ENCODE measurements around the gene HPCAL1. TPM values are rescaled to one million over a fixed set of nuclear protein-coding genes. Genes with fewer than 3 reads are reported as not detected.

HPCAL1 gene
- total RNA-seq, 2 donors from 2014 or later: 21.6 to 26.0 TPM

- intact Hi-C loops (cut with DNase I): loop anchor here in 1 of 2 donors (5.0 kb wide), 1 partner anchor 104 kb away; the partner anchor contains the start of gene HPCAL1
- no peak for DNase-seq (ENCODE audit: low spot score)
Measured at GRCh38 chr2:10406016-10406415, 103.3 kb downstream of the HPCAL1 start.

- DNase-seq (ENCODE audit: low spot score): no peak
- intact Hi-C loops (cut with DNase I): loop anchor here in 1 of 2 donors (5.0 kb wide), 1 partner anchor 104 kb away; the partner anchor contains the start of gene HPCAL1
Measured at GRCh38 chr2:10406491-10407188, 103.9 kb downstream of the HPCAL1 start.

- no peak for DNase-seq (ENCODE audit: low spot score)
Measured at GRCh38 chr2:10407432-10407831, 104.7 kb downstream of the HPCAL1 start.

GRCh38 chr2:10407841-10408648, 105.3 kb downstream of the HPCAL1 start:
- intact Hi-C loops (cut with DNase I): loop anchor here in 1 of 2 donors (5.0 kb wide), 1 partner anchor 106 kb away; the partner anchor contains the start of gene HPCAL1
- no peak for DNase-seq (ENCODE audit: low spot score)

More at GRCh38 chr2:10407432-10407831, 104.7 kb downstream of the HPCAL1 start:
- intact Hi-C loops (cut with DNase I): loop anchor here in 1 of 2 donors (5.0 kb wide), 1 partner anchor 105 kb away; the partner anchor contains the start of gene HPCAL1

GRCh38 chr2:10408649-10409579, 106.2 kb downstream of the HPCAL1 start:
- intact Hi-C loops (cut with DNase I): loop anchor here in 1 of 2 donors (5.0 kb wide), 1 partner anchor 107 kb away; the partner anchor contains the start of gene HPCAL1
- peak; percentile 93 for DNase-seq (ENCODE audit: low spot score)

- intact Hi-C loops (cut with DNase I): no loop called here
- no peak for DNase-seq (ENCODE audit: low spot score)
Measured at GRCh38 chr2:10410001-10410822, 107.5 kb downstream of the HPCAL1 start.

GRCh38 chr2:10410823-10411437, 108.2 kb downstream of the HPCAL1 start:
- intact Hi-C loops (cut with DNase I): no loop called here

GRCh38 chr2:10411557-10411956, 108.9 kb downstream of the HPCAL1 start:
- intact Hi-C loops (cut with DNase I): no loop called here
- no peak for DNase-seq (ENCODE audit: low spot score)

More at GRCh38 chr2:10410823-10411437, 108.2 kb downstream of the HPCAL1 start:
- DNase-seq (ENCODE audit: low spot score): no peak

- DNase-seq (ENCODE audit: low spot score): no peak
- intact Hi-C loops (cut with DNase I): no loop called here
Measured at GRCh38 chr2:10412380-10412779, 109.7 kb downstream of the HPCAL1 start.

- intact Hi-C loops (cut with DNase I): no loop called here
- no peak for DNase-seq (ENCODE audit: low spot score)
Measured at GRCh38 chr2:10413503-10413902, 110.8 kb downstream of the HPCAL1 start.

GRCh38 chr2:10413991-10414451, 111.3 kb downstream of the HPCAL1 start:
- intact Hi-C loops (cut with DNase I): no loop called here

GRCh38 chr2:10414591-10414990, 111.9 kb downstream of the HPCAL1 start:
- intact Hi-C loops (cut with DNase I): no loop called here
- DNase-seq (ENCODE audit: low spot score): no peak

More at GRCh38 chr2:10413991-10414451, 111.3 kb downstream of the HPCAL1 start:
- DNase-seq (ENCODE audit: low spot score): no peak

- intact Hi-C loops (cut with DNase I): loop anchor here in 1 of 2 donors (5.0 kb wide), 1 partner anchor 288 kb away; no protein-coding TSS in a partner anchor
- DNase-seq (ENCODE audit: low spot score): no peak
Measured at GRCh38 chr2:10415048-10415447, 112.3 kb downstream of the HPCAL1 start.

- intact Hi-C loops (cut with DNase I): loop anchor here in 1 of 2 donors (5.0 kb wide), 1 partner anchor 288 kb away; no protein-coding TSS in a partner anchor
- no peak for DNase-seq (ENCODE audit: low spot score)
Measured at GRCh38 chr2:10415640-10416039, 112.9 kb downstream of the HPCAL1 start.

GRCh38 chr2:10417551-10418335, 115.0 kb downstream of the HPCAL1 start:
- intact Hi-C loops (cut with DNase I): loop anchor here in 1 of 2 donors (5.0 kb wide), 1 partner anchor 290 kb away; no protein-coding TSS in a partner anchor
- DNase-seq (ENCODE audit: low spot score): no peak

GRCh38 chr2:10419553-10420257, 117.0 kb downstream of the HPCAL1 start:
- no peak for DNase-seq (ENCODE audit: low spot score)
- intact Hi-C loops (cut with DNase I): loop anchor here in 1 of 2 donors (5.0 kb wide), 1 partner anchor 292 kb away; no protein-coding TSS in a partner anchor

Data from posterior vena cava (tissue), 2 donors.